Hepatic stellate cell (primary cell): ENCODE data around the gene PTPRN2.
"Not testable (repeated sequence)": the region's sequence is repeated elsewhere in the genome, so short reads cannot be mapped to it uniquely, and the experiment has no call there.

Experiments used
- DNase-seq: peaks from one replicate; pipeline ENCODE4 v3.0.0; 2011; ENCODE audit warnings: low spot score

PTPRN2 gene

GRCh38 chr7:157793973-157794745, 793.5 kb downstream of the PTPRN2 start:
- DNase-seq: no peak

GRCh38 chr7:157793087-157793353, 794.6 kb downstream of the PTPRN2 start:
- no peak for DNase-seq

GRCh38 chr7:157792241-157793086, 795.2 kb downstream of the PTPRN2 start:
- DNase-seq: no peak

- DNase-seq: no peak
Measured at GRCh38 chr7:157791666-157792065, 796.0 kb downstream of the PTPRN2 start.

GRCh38 chr7:157791261-157791660, 796.4 kb downstream of the PTPRN2 start:
- DNase-seq: no peak

GRCh38 chr7:157789942-157790341, 797.7 kb downstream of the PTPRN2 start:
- no peak for DNase-seq

- no peak for DNase-seq
Measured at GRCh38 chr7:157789094-157789493, 798.5 kb downstream of the PTPRN2 start.

- DNase-seq: no peak
Measured at GRCh38 chr7:157788573-157788972, 799.0 kb downstream of the PTPRN2 start.

- DNase-seq: no peak
Measured at GRCh38 chr7:157787275-157787701, 800.3 kb downstream of the PTPRN2 start.

GRCh38 chr7:157786375-157787274, 801.0 kb downstream of the PTPRN2 start:
- DNase-seq: no peak

- no peak for DNase-seq
Measured at GRCh38 chr7:157785486-157786186, 802.0 kb downstream of the PTPRN2 start.

GRCh38 chr7:157784979-157785441, 802.6 kb downstream of the PTPRN2 start:
- DNase-seq: no peak

- no peak for DNase-seq
Measured at GRCh38 chr7:157784041-157784835, 803.4 kb downstream of the PTPRN2 start.

- no peak for DNase-seq
Measured at GRCh38 chr7:157782041-157782440, 805.6 kb downstream of the PTPRN2 start.

GRCh38 chr7:157780721-157781120, 806.9 kb downstream of the PTPRN2 start:
- no peak for DNase-seq

GRCh38 chr7:157780312-157780711, 807.3 kb downstream of the PTPRN2 start:
- DNase-seq: no peak

- no peak for DNase-seq
Measured at GRCh38 chr7:157779206-157779605, 808.4 kb downstream of the PTPRN2 start.

- not testable (repeated sequence) for DNase-seq
Measured at GRCh38 chr7:157777194-157777762, 810.3 kb downstream of the PTPRN2 start.

- DNase-seq: no peak
Measured at GRCh38 chr7:157775560-157776332, 811.9 kb downstream of the PTPRN2 start.
